Panc1 (cell line): ENCODE measurements around the gene PGGHG. TPM values are rescaled to one million over a fixed set of nuclear protein-coding genes. Genes with fewer than 3 reads are reported as not detected.

Experiments
- ATAC-seq: fragments of 200-7000 bp; cut with Tn5 transposase; 2 replicates; pipeline ENCODE4 v1.9.1; 2020; ENCODE audit warnings: mild to moderate bottlenecking, moderate library complexity
- BruUV-seq: library from RNA; stranded (reverse); fragments of 400-500 nt; replicated peaks from 2 replicates; lab custom pipeline; 2021; lab: Mats Ljungman, UMichigan
- CTCF ChIA-PET: fragments of 300-600 bp; sonication (Branson Sonifier 250); formaldehyde crosslinking; loops from one replicate; lab custom pipeline; 2022; ENCODE audit warnings: antibody characterized with exemption; lab: Charles Lee
- POLR2A ChIA-PET: fragments of 300-600 bp; sonication (Branson Sonifier 250); formaldehyde crosslinking; loops from one replicate; lab custom pipeline; 2022; ENCODE audit warnings: antibody characterized with exemption; lab: Charles Lee
- DNase-seq: peaks from one replicate; pipeline ENCODE4 v3.0.0-alpha.2; 2010; ENCODE audit warnings: low read depth, low spot score
- H3K27ac ChIP-seq: 2 replicates; pipeline ENCODE4 v1.5.1; 2011; ENCODE audit warnings: mild to moderate bottlenecking, low read length, inconsistent platforms
- H3K27me3 ChIP-seq: fragments of 200-500 bp; sonication (Bioruptor generic); 2 replicates; pipeline ENCODE4 v1.6.0; 2014; ENCODE audit warnings: low read length, inconsistent platforms; ENCODE audit not compliant: control insufficient read depth, insufficient read depth
- H3K36me3 ChIP-seq: fragments of 200-500 bp; sonication (Bioruptor generic); 2 replicates; pipeline ENCODE4 v1.5.1; 2014; ENCODE audit warnings: inconsistent platforms, mild to moderate bottlenecking, low read length, moderate library complexity; ENCODE audit not compliant: control insufficient read depth, insufficient read depth
- H3K4me1 ChIP-seq: 2 replicates; pipeline ENCODE4 v1.5.1; 2011; ENCODE audit warnings: inconsistent platforms, mild to moderate bottlenecking, low read length, moderate library complexity; ENCODE audit not compliant: control insufficient read depth, insufficient read depth
- H3K4me3 ChIP-seq, 2 experiments: 2 replicates each; pipeline ENCODE4 v1.5.1; 2011 to 2012; ENCODE audit warnings: low read depth in 2 of 2, low read length in 2 of 2, mild to moderate bottlenecking in 2 of 2, inconsistent platforms in 1 of 2, moderate library complexity in 1 of 2
- H3K9me3 ChIP-seq: fragments of 200-500 bp; sonication (Bioruptor generic); 2 replicates; pipeline ENCODE4 v1.5.1; 2014; ENCODE audit warnings: low read depth, mild to moderate bottlenecking, inconsistent platforms, low read length, moderate library complexity; ENCODE audit not compliant: control insufficient read depth, insufficient read depth
- POLR2AphosphoS5 ChIP-seq: IDR thresholded peaks from 2 replicates; pipeline ENCODE4 v1.6.1; 2012; ENCODE audit warnings: mild to moderate bottlenecking, low read depth, low read length, moderate library complexity
- SIN3A ChIP-seq: IDR thresholded peaks from 2 replicates; pipeline ENCODE4 v1.6.1; 2012; ENCODE audit warnings: low read depth, mild to moderate bottlenecking, low read length, moderate library complexity, borderline replicate concordance; ENCODE audit not compliant: insufficient read depth
- TCF7L2 ChIP-seq: IDR thresholded peaks from 2 replicates; pipeline ENCODE4 v1.6.1; 2011; ENCODE audit warnings: mild to moderate bottlenecking, low read depth, low read length, inconsistent platforms
- in situ Hi-C: cut with HindIII; loops from 2 replicates; pipeline ENCODE4 v1.10.0; 2016; ENCODE audit warnings: low sequenced_read_pairs, low pct_unique_long_range_greater_than_20kb
- intact Hi-C: fragments of 100-400 bp; cut with micrococcal nuclease; formaldehyde crosslinking; loops from one replicate; pipeline ENCODE4 v1.10.0; 2022; ENCODE audit not compliant: unreplicated experiment
- total RNA-seq: library from RNA; stranded (reverse); gene quantifications from one replicate; pipeline ENCODE4 v1.2.1, GENCODE V29; 2021; ENCODE audit not compliant: unreplicated experiment
- TF ChIP-seq, protein P1 (sequence below): fragments of 450-650 bp; IDR thresholded peaks from 2 replicates; pipeline ENCODE4 v1.5.1; 2017; ENCODE audit warnings: mild to moderate bottlenecking
- TF ChIP-seq, protein P2 (sequence below), 2 experiments: IDR thresholded peaks; 2 replicates each; pipeline ENCODE4 v1.6.1; 2011 to 2012; ENCODE audit warnings: low read depth in 2 of 2, control low read depth in 1 of 2, low read length in 1 of 2, mild to moderate bottlenecking in 1 of 2, moderate library complexity in 1 of 2; ENCODE audit not compliant: insufficient read depth in 1 of 2

PGGHG gene
- total RNA-seq, 1 experiment from 2014 or later: 115 TPM

DNA sequence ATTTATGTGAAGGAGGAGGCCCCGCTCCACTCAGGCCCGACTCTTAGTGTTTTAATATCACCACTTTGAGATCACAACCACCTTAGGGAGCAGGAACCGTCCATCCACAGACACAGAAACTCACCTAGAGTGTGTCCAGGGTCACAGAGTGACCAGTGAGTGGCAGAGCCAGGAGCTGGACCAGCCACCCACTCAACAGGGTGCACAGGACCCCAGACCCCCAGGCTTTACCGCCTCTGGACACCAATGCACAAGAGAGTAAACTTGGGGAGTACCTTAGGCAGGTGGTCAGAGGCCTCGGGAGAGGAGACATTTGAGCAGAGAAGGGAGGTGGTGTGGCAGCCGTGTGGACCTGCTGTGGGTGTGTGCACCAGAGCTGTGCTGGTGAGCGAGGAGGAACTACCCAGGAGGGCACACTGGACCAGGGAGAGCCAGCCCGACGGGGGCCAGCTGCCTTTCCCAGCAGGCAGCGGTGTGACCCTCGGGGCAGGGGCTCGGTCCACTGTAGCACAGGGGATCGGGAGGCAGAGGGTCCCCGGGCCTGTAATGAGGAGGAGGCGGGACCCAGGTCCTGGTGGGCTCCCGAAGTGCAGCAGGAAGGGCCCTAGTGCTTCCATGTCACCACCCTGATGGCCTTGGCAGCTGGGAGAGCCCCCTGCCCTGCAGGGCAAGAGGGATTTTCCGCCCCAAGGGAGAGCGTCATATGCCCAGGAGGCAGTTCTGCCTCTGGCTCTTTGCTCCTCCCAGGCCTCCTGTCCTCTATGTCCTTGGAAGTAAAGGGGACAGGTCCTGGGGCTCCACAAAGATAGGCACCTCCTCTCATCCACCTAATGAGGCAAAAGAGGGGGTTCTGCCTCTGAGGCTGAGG is 18.2 kb upstream of the PGGHG start:
- no TSS peak for BruUV-seq
- H3K36me3 ChIP-seq: no peaks in the 10 kb centered on the region
- no peak overlapping the region for H3K4me3 ChIP-seq
- ATAC-seq: no peak
- H3K4me1 ChIP-seq: peaks cover 14% of the 10 kb centered on the region
- POLR2A ChIA-PET: no interaction called here
- H3K27ac ChIP-seq: no peak overlapping the region
- H3K9me3 ChIP-seq: peaks cover 3% of the 10 kb centered on the region; the same call in 1 of the 2 replicates
- in situ Hi-C loops: no loop called here
- H3K27me3 ChIP-seq: no peaks in the 10 kb centered on the region
- no peak for DNase-seq
- intact Hi-C loops: no loop called here
- no peak for TF ChIP-seq SIN3A
- no peak for TF ChIP-seq TCF7L2
- no peak for TF ChIP-seq POLR2AphosphoS5
- TF ChIP-seq, protein P1, sequence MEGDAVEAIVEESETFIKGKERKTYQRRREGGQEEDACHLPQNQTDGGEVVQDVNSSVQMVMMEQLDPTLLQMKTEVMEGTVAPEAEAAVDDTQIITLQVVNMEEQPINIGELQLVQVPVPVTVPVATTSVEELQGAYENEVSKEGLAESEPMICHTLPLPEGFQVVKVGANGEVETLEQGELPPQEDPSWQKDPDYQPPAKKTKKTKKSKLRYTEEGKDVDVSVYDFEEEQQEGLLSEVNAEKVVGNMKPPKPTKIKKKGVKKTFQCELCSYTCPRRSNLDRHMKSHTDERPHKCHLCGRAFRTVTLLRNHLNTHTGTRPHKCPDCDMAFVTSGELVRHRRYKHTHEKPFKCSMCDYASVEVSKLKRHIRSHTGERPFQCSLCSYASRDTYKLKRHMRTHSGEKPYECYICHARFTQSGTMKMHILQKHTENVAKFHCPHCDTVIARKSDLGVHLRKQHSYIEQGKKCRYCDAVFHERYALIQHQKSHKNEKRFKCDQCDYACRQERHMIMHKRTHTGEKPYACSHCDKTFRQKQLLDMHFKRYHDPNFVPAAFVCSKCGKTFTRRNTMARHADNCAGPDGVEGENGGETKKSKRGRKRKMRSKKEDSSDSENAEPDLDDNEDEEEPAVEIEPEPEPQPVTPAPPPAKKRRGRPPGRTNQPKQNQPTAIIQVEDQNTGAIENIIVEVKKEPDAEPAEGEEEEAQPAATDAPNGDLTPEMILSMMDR: no peak
- CTCF ChIA-PET: interaction anchor here (0.6 to 1.3 kb wide), 2 partner anchors 20 to 136 kb away, joined by 3 to 4 read pairs; no protein-coding TSS in a partner anchor

DNA sequence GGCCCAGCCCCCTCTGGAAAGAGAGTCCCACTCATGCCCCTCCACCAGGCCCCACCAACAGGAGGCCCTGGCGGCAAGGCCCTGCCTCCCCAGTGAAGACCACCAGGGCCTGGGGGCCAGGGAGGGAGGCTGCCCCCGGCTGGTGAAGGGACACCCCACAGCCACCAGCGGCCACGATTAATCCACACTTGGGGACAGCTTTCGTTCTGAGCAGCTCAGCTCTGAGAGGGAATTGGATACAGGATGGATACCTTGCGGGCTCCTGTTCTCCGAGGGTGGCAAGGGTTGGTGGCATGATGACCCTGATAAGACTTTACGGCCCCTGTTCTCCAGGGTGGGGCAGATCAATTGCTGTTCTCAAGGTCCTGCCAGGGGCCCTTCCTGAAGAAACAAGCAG is 17.6 kb upstream of the PGGHG start:
- intact Hi-C loops (no loop called here), in situ Hi-C loops (no loop called here)
- no TSS peak for BruUV-seq
- H3K27me3 ChIP-seq: no peaks in the 10 kb centered on the region; the same call in 1 of the 2 replicates
- H3K9me3 ChIP-seq: peaks cover 5% of the 10 kb centered on the region; the same call in 1 of the 2 replicates
- ChIA-PET POLR2A (no interaction called here), CTCF (interaction anchor here (0.6 to 1.3 kb wide), 2 partner anchors 21 to 136 kb away, joined by 3 to 4 read pairs; no protein-coding TSS in a partner anchor)
- DNase-seq (no peak), ATAC-seq (no peak)
- peaks cover 14% of the 10 kb centered on the region for H3K4me1 ChIP-seq
- no peaks in the 10 kb centered on the region for H3K36me3 ChIP-seq
- no peak overlapping the region for H3K4me3 ChIP-seq
- no peak for TF ChIP-seq POLR2AphosphoS5
- TF ChIP-seq, protein P2, sequence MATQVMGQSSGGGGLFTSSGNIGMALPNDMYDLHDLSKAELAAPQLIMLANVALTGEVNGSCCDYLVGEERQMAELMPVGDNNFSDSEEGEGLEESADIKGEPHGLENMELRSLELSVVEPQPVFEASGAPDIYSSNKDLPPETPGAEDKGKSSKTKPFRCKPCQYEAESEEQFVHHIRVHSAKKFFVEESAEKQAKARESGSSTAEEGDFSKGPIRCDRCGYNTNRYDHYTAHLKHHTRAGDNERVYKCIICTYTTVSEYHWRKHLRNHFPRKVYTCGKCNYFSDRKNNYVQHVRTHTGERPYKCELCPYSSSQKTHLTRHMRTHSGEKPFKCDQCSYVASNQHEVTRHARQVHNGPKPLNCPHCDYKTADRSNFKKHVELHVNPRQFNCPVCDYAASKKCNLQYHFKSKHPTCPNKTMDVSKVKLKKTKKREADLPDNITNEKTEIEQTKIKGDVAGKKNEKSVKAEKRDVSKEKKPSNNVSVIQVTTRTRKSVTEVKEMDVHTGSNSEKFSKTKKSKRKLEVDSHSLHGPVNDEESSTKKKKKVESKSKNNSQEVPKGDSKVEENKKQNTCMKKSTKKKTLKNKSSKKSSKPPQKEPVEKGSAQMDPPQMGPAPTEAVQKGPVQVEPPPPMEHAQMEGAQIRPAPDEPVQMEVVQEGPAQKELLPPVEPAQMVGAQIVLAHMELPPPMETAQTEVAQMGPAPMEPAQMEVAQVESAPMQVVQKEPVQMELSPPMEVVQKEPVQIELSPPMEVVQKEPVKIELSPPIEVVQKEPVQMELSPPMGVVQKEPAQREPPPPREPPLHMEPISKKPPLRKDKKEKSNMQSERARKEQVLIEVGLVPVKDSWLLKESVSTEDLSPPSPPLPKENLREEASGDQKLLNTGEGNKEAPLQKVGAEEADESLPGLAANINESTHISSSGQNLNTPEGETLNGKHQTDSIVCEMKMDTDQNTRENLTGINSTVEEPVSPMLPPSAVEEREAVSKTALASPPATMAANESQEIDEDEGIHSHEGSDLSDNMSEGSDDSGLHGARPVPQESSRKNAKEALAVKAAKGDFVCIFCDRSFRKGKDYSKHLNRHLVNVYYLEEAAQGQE (IDR thresholded peaks at IDR 0.05; ENCODE audit: insufficient read depth in 1 of 2, low read depth in 2 of 2, low read length in 1 of 2): no peak
- H3K27ac ChIP-seq: no peak overlapping the region
